ENCODE data around the gene RNASET2.

GRCh38 chr6:166957087-166957804, 896 bp upstream of the RNASET2 start:
- peak in 1 of 3 donors; percentile 15 for TF ChIP-seq POLR2AphosphoS5 (IDR thresholded peaks at IDR 0.05)
- no peak for TF ChIP-seq CTCF (IDR thresholded peaks at IDR 0.05)
